DND-41 (cell line): ENCODE measurements around the gene ANO1.

Experiments used
- EZH2 ChIP-seq: IDR thresholded peaks from 3 replicates; pipeline ENCODE4 v1.6.1; 2012; ENCODE audit warnings: borderline replicate concordance, low read depth, mild to moderate bottlenecking, moderate library complexity, low read length, inconsistent platforms; ENCODE audit not compliant: severe bottlenecking
- TF ChIP-seq, protein P1 (sequence below): IDR thresholded peaks from 2 replicates; pipeline ENCODE4 v1.5.1; 2012; ENCODE audit warnings: borderline replicate concordance, low read length, moderate library complexity, mild to moderate bottlenecking; ENCODE audit not compliant: poor library complexity, severe bottlenecking; ENCODE audit errors: extremely low read depth

- TF ChIP-seq, protein P1, sequence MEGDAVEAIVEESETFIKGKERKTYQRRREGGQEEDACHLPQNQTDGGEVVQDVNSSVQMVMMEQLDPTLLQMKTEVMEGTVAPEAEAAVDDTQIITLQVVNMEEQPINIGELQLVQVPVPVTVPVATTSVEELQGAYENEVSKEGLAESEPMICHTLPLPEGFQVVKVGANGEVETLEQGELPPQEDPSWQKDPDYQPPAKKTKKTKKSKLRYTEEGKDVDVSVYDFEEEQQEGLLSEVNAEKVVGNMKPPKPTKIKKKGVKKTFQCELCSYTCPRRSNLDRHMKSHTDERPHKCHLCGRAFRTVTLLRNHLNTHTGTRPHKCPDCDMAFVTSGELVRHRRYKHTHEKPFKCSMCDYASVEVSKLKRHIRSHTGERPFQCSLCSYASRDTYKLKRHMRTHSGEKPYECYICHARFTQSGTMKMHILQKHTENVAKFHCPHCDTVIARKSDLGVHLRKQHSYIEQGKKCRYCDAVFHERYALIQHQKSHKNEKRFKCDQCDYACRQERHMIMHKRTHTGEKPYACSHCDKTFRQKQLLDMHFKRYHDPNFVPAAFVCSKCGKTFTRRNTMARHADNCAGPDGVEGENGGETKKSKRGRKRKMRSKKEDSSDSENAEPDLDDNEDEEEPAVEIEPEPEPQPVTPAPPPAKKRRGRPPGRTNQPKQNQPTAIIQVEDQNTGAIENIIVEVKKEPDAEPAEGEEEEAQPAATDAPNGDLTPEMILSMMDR: no peak
- TF ChIP-seq EZH2: no peak
These were observed 67.7 kb downstream of the ANO1 start for GRCh38 chr11:70145841-70146240.
